KOPT-K1 (cell line): Measurements from ENCODE around the gene ZBTB7C.

ENCODE experiments used
- H3K27ac ChIP-seq: fragments of 200-600 bp; sonication (generic); 2 replicates; pipeline ENCODE4 v1.5.1; 2016; ENCODE audit warnings: antibody characterized with exemption, mild to moderate bottlenecking, low read depth, low read length; ENCODE audit not compliant: poor library complexity, severe bottlenecking
- H3K36me3 ChIP-seq: fragments of 200-600 bp; sonication (generic); 2 replicates; pipeline ENCODE4 v1.5.1; 2017; ENCODE audit warnings: antibody characterized with exemption, mild to moderate bottlenecking, low read length, moderate library complexity; ENCODE audit not compliant: insufficient read depth
- H3K9me3 ChIP-seq: fragments of 200-600 bp; sonication (generic); 2 replicates; pipeline ENCODE4 v1.5.1; 2017; ENCODE audit warnings: antibody characterized with exemption, low read length, mild to moderate bottlenecking; ENCODE audit not compliant: insufficient read depth, poor library complexity, severe bottlenecking

The ZBTB7C gene

GRCh38 chr18:48194591-48195181 is 214.5 kb downstream of the ZBTB7C start:
- no peaks in the 10 kb centered on the region for H3K9me3 ChIP-seq
- no peaks in the 10 kb centered on the region for H3K36me3 ChIP-seq
- H3K27ac ChIP-seq = no peak overlapping the region

- no peak overlapping the region for H3K27ac ChIP-seq
- H3K9me3 ChIP-seq = no peaks in the 10 kb centered on the region
- no peaks in the 10 kb centered on the region for H3K36me3 ChIP-seq
Measured at GRCh38 chr18:48193521-48194492, 215.4 kb downstream of the ZBTB7C start.

GRCh38 chr18:48192542-48192941 is 216.6 kb downstream of the ZBTB7C start:
- Histone ChIP-seq H3K36me3 (no peaks in the 10 kb centered on the region), H3K9me3 (no peaks in the 10 kb centered on the region), H3K27ac (no peak overlapping the region)

GRCh38 chr18:48191494-48191893 is 217.7 kb downstream of the ZBTB7C start:
- Histone ChIP-seq H3K9me3 (no peaks in the 10 kb centered on the region), H3K27ac (no peak overlapping the region), H3K36me3 (no peaks in the 10 kb centered on the region)

- H3K9me3 ChIP-seq = no peaks in the 10 kb centered on the region
- H3K36me3 ChIP-seq = no peaks in the 10 kb centered on the region
- no peak overlapping the region for H3K27ac ChIP-seq
Measured at GRCh38 chr18:48190994-48191393, 218.2 kb downstream of the ZBTB7C start.

GRCh38 chr18:48188609-48189008 is 220.6 kb downstream of the ZBTB7C start:
- no peaks in the 10 kb centered on the region for H3K36me3 ChIP-seq
- no peak overlapping the region for H3K27ac ChIP-seq
- H3K9me3 ChIP-seq = no peaks in the 10 kb centered on the region

- H3K9me3 ChIP-seq = no peaks in the 10 kb centered on the region
- H3K36me3 ChIP-seq = no peaks in the 10 kb centered on the region
- no peak overlapping the region for H3K27ac ChIP-seq
Measured at GRCh38 chr18:48186861-48187260, 222.3 kb downstream of the ZBTB7C start.

GRCh38 chr18:48186131-48186766 is 222.9 kb downstream of the ZBTB7C start:
- Histone ChIP-seq H3K36me3 (no peaks in the 10 kb centered on the region), H3K27ac (no peak overlapping the region), H3K9me3 (no peaks in the 10 kb centered on the region)

GRCh38 chr18:48184118-48184517 is 225.1 kb downstream of the ZBTB7C start:
- Histone ChIP-seq H3K9me3 (no peaks in the 10 kb centered on the region), H3K36me3 (no peaks in the 10 kb centered on the region), H3K27ac (no peak overlapping the region)

- no peaks in the 10 kb centered on the region for H3K9me3 ChIP-seq
- H3K36me3 ChIP-seq = no peaks in the 10 kb centered on the region
- no peak overlapping the region for H3K27ac ChIP-seq
Measured at GRCh38 chr18:48183613-48184012, 225.6 kb downstream of the ZBTB7C start.

- Histone ChIP-seq H3K9me3 (no peaks in the 10 kb centered on the region), H3K27ac (no peak overlapping the region), H3K36me3 (no peaks in the 10 kb centered on the region)
Measured at GRCh38 chr18:48182779-48183178, 226.4 kb downstream of the ZBTB7C start.

- Histone ChIP-seq H3K36me3 (no peaks in the 10 kb centered on the region), H3K9me3 (no peaks in the 10 kb centered on the region)
Measured at GRCh38 chr18:48181857-48182256, 227.3 kb downstream of the ZBTB7C start.

GRCh38 chr18:48181087-48181823 is 227.9 kb downstream of the ZBTB7C start:
- Histone ChIP-seq H3K36me3 (no peaks in the 10 kb centered on the region), H3K9me3 (no peaks in the 10 kb centered on the region), H3K27ac (no peak overlapping the region)

More at GRCh38 chr18:48181857-48182256, 227.3 kb downstream of the ZBTB7C start:
- no peak overlapping the region for H3K27ac ChIP-seq

- Histone ChIP-seq H3K9me3 (no peaks in the 10 kb centered on the region), H3K36me3 (no peaks in the 10 kb centered on the region), H3K27ac (no peak overlapping the region)
Measured at GRCh38 chr18:48179666-48180065, 229.5 kb downstream of the ZBTB7C start.

- Histone ChIP-seq H3K9me3 (no peaks in the 10 kb centered on the region), H3K27ac (no peak overlapping the region), H3K36me3 (no peaks in the 10 kb centered on the region)
Measured at GRCh38 chr18:48179001-48179400, 230.2 kb downstream of the ZBTB7C start.
